ENCODE data around the gene OMD. TPM values are rescaled to one million over a fixed set of nuclear protein-coding genes. Genes with fewer than 3 reads are reported as not detected.

Gene OMD
- total RNA-seq, 2 experiments from 2014 or later = not detected

DNA sequence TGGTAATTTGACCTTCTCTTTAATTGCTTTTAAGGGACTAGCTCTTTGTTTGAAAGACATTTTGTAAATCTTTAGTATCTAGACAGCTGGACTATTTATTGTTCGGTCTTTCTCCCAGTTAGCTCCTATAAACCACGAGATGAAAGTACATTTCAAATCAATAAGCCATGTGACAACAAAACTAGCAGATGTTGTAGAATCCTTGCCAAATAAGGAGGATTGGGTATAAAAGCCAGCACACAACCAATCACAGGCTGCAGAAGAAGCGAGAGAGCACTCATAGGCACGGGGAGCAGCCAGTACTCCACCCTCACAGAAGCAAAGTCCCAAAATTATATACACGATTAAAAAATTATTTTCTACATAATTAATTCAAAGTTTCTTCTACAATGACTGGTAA, 8.1 kb upstream of the OMD start:
- Mint-ChIP-seq H3K36me3 (ENCODE audit: low read depth) (peaks cover 1% of the 10 kb centered on the region), H3K27ac (no peak overlapping the region), H3K27me3 (no peaks in the 10 kb centered on the region), H3K9me3 (no peaks in the 10 kb centered on the region), H3K4me3 (no peak overlapping the region), H3K4me1 (ENCODE audit: low read depth) (no peaks in the 10 kb centered on the region)
- TF ChIP-seq, protein P1, sequence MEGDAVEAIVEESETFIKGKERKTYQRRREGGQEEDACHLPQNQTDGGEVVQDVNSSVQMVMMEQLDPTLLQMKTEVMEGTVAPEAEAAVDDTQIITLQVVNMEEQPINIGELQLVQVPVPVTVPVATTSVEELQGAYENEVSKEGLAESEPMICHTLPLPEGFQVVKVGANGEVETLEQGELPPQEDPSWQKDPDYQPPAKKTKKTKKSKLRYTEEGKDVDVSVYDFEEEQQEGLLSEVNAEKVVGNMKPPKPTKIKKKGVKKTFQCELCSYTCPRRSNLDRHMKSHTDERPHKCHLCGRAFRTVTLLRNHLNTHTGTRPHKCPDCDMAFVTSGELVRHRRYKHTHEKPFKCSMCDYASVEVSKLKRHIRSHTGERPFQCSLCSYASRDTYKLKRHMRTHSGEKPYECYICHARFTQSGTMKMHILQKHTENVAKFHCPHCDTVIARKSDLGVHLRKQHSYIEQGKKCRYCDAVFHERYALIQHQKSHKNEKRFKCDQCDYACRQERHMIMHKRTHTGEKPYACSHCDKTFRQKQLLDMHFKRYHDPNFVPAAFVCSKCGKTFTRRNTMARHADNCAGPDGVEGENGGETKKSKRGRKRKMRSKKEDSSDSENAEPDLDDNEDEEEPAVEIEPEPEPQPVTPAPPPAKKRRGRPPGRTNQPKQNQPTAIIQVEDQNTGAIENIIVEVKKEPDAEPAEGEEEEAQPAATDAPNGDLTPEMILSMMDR (IDR thresholded peaks at IDR 0.05) = no peak
- ChIA-PET POLR2A (no interaction called here), CTCF (no interaction called here)
- ATAC-seq (no peak), DNase-seq (no peak)
- intact Hi-C loops (cut with micrococcal nuclease) = no loop called here

DNA sequence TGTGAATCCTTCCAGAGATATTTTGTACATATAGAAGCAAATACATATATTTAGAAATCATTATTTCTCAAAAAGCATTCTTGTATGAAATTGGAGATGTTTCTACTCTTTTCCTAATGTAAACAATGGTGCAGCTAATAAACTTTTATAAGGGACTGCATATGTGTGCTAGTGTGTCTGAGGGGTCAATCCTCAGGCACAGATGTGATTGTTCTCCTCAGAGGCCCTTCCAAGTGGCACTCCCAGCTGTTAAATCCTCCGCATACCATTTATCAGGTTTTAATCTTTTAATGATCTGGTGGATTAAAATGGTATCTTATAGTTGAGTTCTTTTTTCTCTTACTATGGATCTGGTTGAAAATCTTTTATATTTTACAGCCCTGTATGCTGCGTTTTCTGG, 5.6 kb upstream of the OMD start:
- no peak for ATAC-seq
- intact Hi-C loops (cut with micrococcal nuclease) = no loop called here
- Mint-ChIP-seq H3K9me3 (no peaks in the 10 kb centered on the region), H3K4me1 (ENCODE audit: low read depth) (no peaks in the 10 kb centered on the region), H3K4me3 (no peak overlapping the region), H3K36me3 (ENCODE audit: low read depth) (peaks cover 1% of the 10 kb centered on the region), H3K27me3 (no peaks in the 10 kb centered on the region), H3K27ac (no peak overlapping the region)
- TF ChIP-seq, protein P1 (IDR thresholded peaks at IDR 0.05) = no peak
- no peak for DNase-seq
- ChIA-PET CTCF (no interaction called here), POLR2A (interaction anchor here (0.6 kb wide), 1 partner anchor 89 kb away, joined by 3 read pairs; no protein-coding TSS in a partner anchor)

DNA sequence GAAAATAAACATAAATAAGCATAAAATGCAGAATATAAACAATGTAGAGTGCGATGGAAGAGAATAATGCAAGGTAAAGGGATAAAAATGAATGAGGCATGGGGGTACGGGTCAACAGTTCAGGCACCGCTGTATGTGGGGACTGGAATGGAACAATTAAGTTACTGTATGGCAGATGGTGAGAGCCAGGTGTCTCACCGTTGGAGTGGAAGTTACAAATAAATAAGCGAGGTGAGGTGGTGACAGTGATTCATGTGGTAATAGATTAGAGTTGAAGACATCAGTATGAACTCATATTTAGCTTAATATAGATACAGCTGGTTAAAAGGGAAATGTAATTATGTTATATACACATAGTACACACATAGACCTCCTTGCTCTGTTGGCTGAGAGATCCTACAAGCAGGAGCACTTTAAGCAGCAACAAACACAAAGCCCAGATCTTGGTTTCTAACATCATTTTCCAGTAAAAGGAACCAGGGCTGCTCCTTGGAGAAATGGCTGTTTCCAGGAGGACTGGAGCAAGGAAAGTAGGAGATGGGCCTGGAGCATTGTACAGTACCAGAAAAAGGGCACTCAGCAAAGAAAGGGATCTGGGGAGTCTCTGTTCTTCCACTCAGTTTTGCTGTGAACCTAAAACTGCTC, 2.4 kb upstream of the OMD start:
- Mint-ChIP-seq H3K9me3 (no peaks in the 10 kb centered on the region), H3K27me3 (no peaks in the 10 kb centered on the region), H3K36me3 (ENCODE audit: low read depth) (peaks cover 1% of the 10 kb centered on the region), H3K4me1 (ENCODE audit: low read depth) (no peaks in the 10 kb centered on the region), H3K27ac (no peak overlapping the region), H3K4me3 (no peak overlapping the region)
- ATAC-seq = no peak
- ChIA-PET POLR2A (no interaction called here), CTCF (no interaction called here)
- no peak for DNase-seq
- TF ChIP-seq, protein P1 (IDR thresholded peaks at IDR 0.05) = no peak
- intact Hi-C loops (cut with micrococcal nuclease) = no loop called here

DNA sequence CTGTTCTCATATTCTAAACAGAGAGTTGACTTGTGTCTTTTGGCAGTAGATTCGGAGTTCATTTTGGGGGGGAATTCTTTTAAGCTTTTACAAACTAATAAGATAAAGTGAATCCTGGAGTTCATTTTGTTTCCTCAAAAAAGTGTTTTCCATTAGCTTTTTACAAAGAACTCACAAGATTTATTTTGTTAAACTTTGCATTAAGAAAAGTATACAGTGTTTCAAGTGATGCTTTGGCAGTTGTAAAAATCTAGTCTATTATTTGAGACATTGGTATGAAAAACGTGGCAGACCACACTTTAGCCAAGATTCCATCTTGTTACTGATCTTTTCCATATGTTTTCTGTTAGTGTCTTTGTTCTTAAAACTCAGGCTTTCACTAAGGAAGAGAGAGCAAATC, 1.2 kb upstream of the OMD start:
- no peak overlapping the region for H3K27ac Mint-ChIP-seq
- no peaks in the 10 kb centered on the region for H3K4me1 Mint-ChIP-seq (ENCODE audit: low read depth)
- intact Hi-C loops (cut with micrococcal nuclease) = no loop called here
- ATAC-seq = no peak
- H3K27me3 Mint-ChIP-seq = no peaks in the 10 kb centered on the region
- TF ChIP-seq, protein P1 (IDR thresholded peaks at IDR 0.05) = no peak
- H3K4me3 Mint-ChIP-seq = no peak overlapping the region
- ChIA-PET CTCF (interaction anchor here (0.7 to 1.0 kb wide), 2 partner anchors 284 to 287 kb away, joined by 3 read pairs; no protein-coding TSS in a partner anchor), POLR2A (no interaction called here)
- DNase-seq = no peak
- H3K36me3 Mint-ChIP-seq (ENCODE audit: low read depth) = no peaks in the 10 kb centered on the region
- H3K9me3 Mint-ChIP-seq = no peaks in the 10 kb centered on the region

DNA sequence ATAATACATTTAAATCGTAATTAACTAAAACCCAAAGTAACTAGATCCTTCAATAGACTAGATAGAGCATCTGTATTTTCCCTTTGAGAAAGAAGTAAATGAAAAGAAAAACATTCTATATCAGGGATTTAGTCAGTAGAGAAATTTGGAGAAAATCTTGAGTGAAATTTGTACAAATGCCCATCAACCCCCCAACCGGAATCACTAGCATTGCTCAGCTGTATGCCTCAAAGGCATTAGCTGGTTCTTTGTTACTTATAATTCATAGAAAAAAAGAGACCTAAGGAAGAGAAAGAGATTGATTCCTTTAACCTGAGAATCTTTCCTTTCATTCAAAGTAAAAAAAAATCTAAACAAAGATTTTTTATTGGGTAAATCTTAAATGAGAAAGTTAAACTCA, 659 bp downstream of the OMD start:
- DNase-seq (no peak), ATAC-seq (no peak)
- intact Hi-C loops (cut with micrococcal nuclease) = no loop called here
- no peaks in the 10 kb centered on the region for H3K4me1 Mint-ChIP-seq (ENCODE audit: low read depth)
- H3K9me3 Mint-ChIP-seq = no peaks in the 10 kb centered on the region
- no peaks in the 10 kb centered on the region for H3K27me3 Mint-ChIP-seq
- CTCF ChIA-PET = no interaction called here
- TF ChIP-seq, protein P1 (IDR thresholded peaks at IDR 0.05) = no peak
- H3K4me3 Mint-ChIP-seq = no peak overlapping the region
- H3K36me3 Mint-ChIP-seq (ENCODE audit: low read depth) = no peaks in the 10 kb centered on the region
- POLR2A ChIA-PET = no interaction called here
- no peak overlapping the region for H3K27ac Mint-ChIP-seq

Data from activated CD8-positive, alpha-beta T cell treated with anti-CD3 and anti-CD28 coated beads for 36 hours (primary cell).